Measurements from ENCODE around the gene ABCC10. TPM values are rescaled to one million over a fixed set of nuclear protein-coding genes. Genes with fewer than 3 reads are reported as not detected.

ABCC10 gene
- total and polyA plus RNA-seq, 2 donors from 2014 or later = 12.0 to 30.2 TPM

DNA sequence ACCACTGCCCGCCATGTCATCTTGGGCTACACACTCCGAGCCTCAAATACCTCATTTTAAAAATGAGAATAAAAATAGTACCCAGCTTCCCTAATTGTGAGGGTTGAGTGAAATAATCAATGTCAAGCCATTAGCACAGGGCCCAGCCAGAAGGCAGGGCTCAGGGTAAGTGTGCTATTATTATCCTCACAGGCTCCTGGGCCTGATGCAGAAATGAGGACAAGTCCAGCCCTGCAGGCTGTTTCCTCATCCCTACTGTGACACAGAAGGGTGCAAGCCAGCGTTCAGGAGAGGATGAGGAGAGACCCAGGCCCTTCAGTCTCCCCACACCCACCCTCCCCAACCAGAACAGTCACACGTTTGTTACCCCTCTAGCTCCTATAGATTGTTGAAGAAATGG lies 24.0 kb downstream of the ABCC10 start:
- H3K27me3 ChIP-seq (ENCODE audit: control insufficient read depth, insufficient read depth, low read length) = peaks cover 3% of the 10 kb centered on the region
- no peak overlapping the region for H3K27ac ChIP-seq (ENCODE audit: low read depth in 2 of 2, low read length in 2 of 2)
- no peaks in the 10 kb centered on the region for H3K9me3 ChIP-seq (ENCODE audit: control insufficient read depth in 2 of 3, insufficient read depth in 1 of 3, low read length in 3 of 3)
- H3K36me3 ChIP-seq (ENCODE audit: control insufficient read depth in 2 of 3, insufficient read depth in 3 of 3, low read length in 3 of 3) = peaks cover 0 to 33% (median 7%) of the 10 kb centered on the region in 3 donors
- intact Hi-C loops (cut with DNase I) = loop anchor here (10.0 kb wide), 1 partner anchor 53 kb away; no protein-coding TSS in a partner anchor
- TF ChIP-seq, protein P1, sequence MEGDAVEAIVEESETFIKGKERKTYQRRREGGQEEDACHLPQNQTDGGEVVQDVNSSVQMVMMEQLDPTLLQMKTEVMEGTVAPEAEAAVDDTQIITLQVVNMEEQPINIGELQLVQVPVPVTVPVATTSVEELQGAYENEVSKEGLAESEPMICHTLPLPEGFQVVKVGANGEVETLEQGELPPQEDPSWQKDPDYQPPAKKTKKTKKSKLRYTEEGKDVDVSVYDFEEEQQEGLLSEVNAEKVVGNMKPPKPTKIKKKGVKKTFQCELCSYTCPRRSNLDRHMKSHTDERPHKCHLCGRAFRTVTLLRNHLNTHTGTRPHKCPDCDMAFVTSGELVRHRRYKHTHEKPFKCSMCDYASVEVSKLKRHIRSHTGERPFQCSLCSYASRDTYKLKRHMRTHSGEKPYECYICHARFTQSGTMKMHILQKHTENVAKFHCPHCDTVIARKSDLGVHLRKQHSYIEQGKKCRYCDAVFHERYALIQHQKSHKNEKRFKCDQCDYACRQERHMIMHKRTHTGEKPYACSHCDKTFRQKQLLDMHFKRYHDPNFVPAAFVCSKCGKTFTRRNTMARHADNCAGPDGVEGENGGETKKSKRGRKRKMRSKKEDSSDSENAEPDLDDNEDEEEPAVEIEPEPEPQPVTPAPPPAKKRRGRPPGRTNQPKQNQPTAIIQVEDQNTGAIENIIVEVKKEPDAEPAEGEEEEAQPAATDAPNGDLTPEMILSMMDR (IDR thresholded peaks at IDR 0.05; ENCODE audit: borderline replicate concordance, extremely low read depth, insufficient read depth) = no peak
- no peak for DNase-seq
- FAIRE-seq = no peak
- no peak overlapping the region for H3K4me3 ChIP-seq (ENCODE audit: low read length in 3 of 3)
- H3K4me1 ChIP-seq (ENCODE audit: control insufficient read depth in 2 of 3, insufficient read depth in 2 of 3, low read depth in 1 of 3, low read length in 3 of 3) = peaks cover 0 to 6% (median 0%) of the 10 kb centered on the region in 3 donors
- H3K9ac ChIP-seq (ENCODE audit: low read length in 3 of 3) = no peak overlapping the region

DNA sequence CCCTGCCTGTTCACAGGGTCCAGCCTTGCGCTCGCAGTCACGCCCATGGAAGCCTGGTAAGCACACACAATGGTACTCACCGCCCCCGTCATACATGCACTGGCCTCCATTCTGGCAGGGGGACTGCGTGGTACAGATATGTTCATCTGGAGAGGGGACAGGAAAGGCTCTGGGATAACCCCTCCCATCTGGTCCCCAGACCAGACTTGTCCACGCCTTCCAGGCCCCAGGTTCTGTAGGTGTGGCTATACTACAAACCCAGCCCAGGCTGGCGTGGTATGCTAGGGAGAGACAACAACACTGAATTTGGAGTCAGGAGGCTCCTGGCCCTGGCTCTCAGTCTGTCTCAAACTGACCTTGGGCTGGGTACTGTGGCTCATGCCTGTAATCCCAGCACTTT lies 24.6 kb downstream of the ABCC10 start:
- peaks cover 0 to 31% (median 6%) of the 10 kb centered on the region in 3 donors for H3K36me3 ChIP-seq (ENCODE audit: control insufficient read depth in 2 of 3, insufficient read depth in 3 of 3, low read length in 3 of 3)
- no peak overlapping the region for H3K4me3 ChIP-seq (ENCODE audit: low read length in 3 of 3)
- no peaks in the 10 kb centered on the region for H3K9me3 ChIP-seq (ENCODE audit: control insufficient read depth in 2 of 3, insufficient read depth in 1 of 3, low read length in 3 of 3)
- H3K27ac ChIP-seq (ENCODE audit: low read depth in 2 of 2, low read length in 2 of 2) = no peak overlapping the region
- TF ChIP-seq, protein P1 (IDR thresholded peaks at IDR 0.05; ENCODE audit: borderline replicate concordance, extremely low read depth, insufficient read depth) = no peak
- DNase-seq = no peak
- intact Hi-C loops (cut with DNase I) = loop anchor here (10.0 kb wide), 1 partner anchor 53 kb away; no protein-coding TSS in a partner anchor
- no peak overlapping the region for H3K9ac ChIP-seq (ENCODE audit: low read length in 3 of 3)
- H3K4me1 ChIP-seq (ENCODE audit: control insufficient read depth in 2 of 3, insufficient read depth in 2 of 3, low read depth in 1 of 3, low read length in 3 of 3) = peaks cover 0 to 6% (median 0%) of the 10 kb centered on the region in 3 donors
- no peak for FAIRE-seq
- H3K27me3 ChIP-seq (ENCODE audit: control insufficient read depth, insufficient read depth, low read length) = peaks cover 3% of the 10 kb centered on the region

DNA sequence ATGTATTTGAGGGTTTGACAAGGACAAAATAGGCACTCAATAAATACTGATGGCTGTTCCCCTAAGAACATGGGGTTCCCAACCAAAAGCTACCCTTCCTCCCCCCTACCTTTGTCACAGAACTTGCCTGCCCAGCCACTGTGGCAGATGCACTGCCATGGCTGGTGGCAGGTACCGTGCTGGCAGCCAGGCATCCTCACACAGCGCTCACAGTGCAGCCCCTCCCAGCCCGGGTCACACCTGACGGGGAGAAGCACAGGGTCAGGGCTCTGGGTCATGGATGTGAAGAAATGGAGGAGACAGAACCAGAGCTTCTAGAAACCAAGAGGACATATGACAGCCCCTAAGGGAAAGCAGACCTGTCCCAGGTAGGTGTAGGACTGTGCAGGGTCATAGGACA lies 25.6 kb downstream of the ABCC10 start:
- Histone ChIP-seq H3K36me3 (ENCODE audit: control insufficient read depth in 2 of 3, insufficient read depth in 3 of 3, low read length in 3 of 3) (peaks cover 0 to 24% (median 6%) of the 10 kb centered on the region in 3 donors), H3K9me3 (ENCODE audit: control insufficient read depth in 2 of 3, insufficient read depth in 1 of 3, low read length in 3 of 3) (no peaks in the 10 kb centered on the region), H3K27ac (ENCODE audit: low read depth in 2 of 2, low read length in 2 of 2) (no peak overlapping the region), H3K4me3 (ENCODE audit: low read length in 3 of 3) (no peak overlapping the region), H3K4me1 (ENCODE audit: control insufficient read depth in 2 of 3, insufficient read depth in 2 of 3, low read depth in 1 of 3, low read length in 3 of 3) (peaks cover 0 to 6% (median 0%) of the 10 kb centered on the region in 3 donors), H3K27me3 (ENCODE audit: control insufficient read depth, insufficient read depth, low read length) (peaks cover 3% of the 10 kb centered on the region), H3K9ac (ENCODE audit: low read length in 3 of 3) (no peak overlapping the region)
- no peak for FAIRE-seq
- TF ChIP-seq, protein P1 (IDR thresholded peaks at IDR 0.05; ENCODE audit: borderline replicate concordance, extremely low read depth, insufficient read depth) = no peak
- intact Hi-C loops (cut with DNase I) = loop anchor here (10.0 kb wide), 1 partner anchor 52 kb away; no protein-coding TSS in a partner anchor
- no peak for DNase-seq

DNA sequence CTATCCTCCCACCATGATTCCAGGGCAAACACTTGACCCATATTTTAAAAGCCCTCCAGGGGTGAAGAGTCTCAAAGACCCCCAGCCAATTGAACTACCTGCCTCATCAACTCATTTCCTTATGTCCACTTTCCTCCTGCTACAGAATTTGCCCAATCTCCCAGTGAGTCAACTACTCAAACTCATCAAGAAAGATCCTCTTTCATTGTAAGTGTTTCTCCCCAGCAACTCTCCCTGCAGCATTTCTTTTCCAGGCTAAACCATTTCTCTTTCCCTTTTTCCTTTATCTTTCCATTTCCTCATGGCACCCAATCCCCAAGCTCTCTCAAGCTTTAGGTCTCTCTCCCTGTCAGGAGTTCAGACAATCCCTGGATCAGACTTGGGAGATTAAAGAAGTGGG lies 26.5 kb downstream of the ABCC10 start:
- intact Hi-C loops (cut with DNase I) = loop anchor here (10.0 kb wide), 1 partner anchor 51 kb away; no protein-coding TSS in a partner anchor
- Histone ChIP-seq H3K9me3 (ENCODE audit: control insufficient read depth in 2 of 3, insufficient read depth in 1 of 3, low read length in 3 of 3) (no peaks in the 10 kb centered on the region), H3K27me3 (ENCODE audit: control insufficient read depth, insufficient read depth, low read length) (peaks cover 3% of the 10 kb centered on the region), H3K4me3 (ENCODE audit: low read length in 3 of 3) (no peak overlapping the region), H3K4me1 (ENCODE audit: control insufficient read depth in 2 of 3, insufficient read depth in 2 of 3, low read depth in 1 of 3, low read length in 3 of 3) (peaks cover 0 to 6% (median 0%) of the 10 kb centered on the region in 3 donors), H3K9ac (ENCODE audit: low read length in 3 of 3) (no peak overlapping the region), H3K36me3 (ENCODE audit: control insufficient read depth in 2 of 3, insufficient read depth in 3 of 3, low read length in 3 of 3) (peaks cover 0 to 16% (median 0%) of the 10 kb centered on the region in 3 donors), H3K27ac (ENCODE audit: low read depth in 2 of 2, low read length in 2 of 2) (no peak overlapping the region)
- FAIRE-seq (no peak), DNase-seq (no peak)
- TF ChIP-seq, protein P1 (IDR thresholded peaks at IDR 0.05; ENCODE audit: borderline replicate concordance, extremely low read depth, insufficient read depth) = no peak

Measured in kidney (tissue), 14 donors.